Hepatocyte (in vitro differentiated cells): ENCODE results near the gene DLX5.

ENCODE experiments used
- CTCF ChIP-seq: fragments of 200-600 bp; sonication (generic); IDR thresholded peaks from 2 replicates; pipeline ENCODE4 v1.5.1; 2016; ENCODE audit warnings: antibody characterized with exemption, mild to moderate bottlenecking; ENCODE audit not compliant: poor library complexity
- EZH2 ChIP-seq: fragments of 200-600 bp; sonication (generic); IDR thresholded peaks from 2 replicates; pipeline ENCODE4 v1.6.1; 2016; ENCODE audit warnings: antibody characterized with exemption, mild to moderate bottlenecking, borderline replicate concordance

DNA sequence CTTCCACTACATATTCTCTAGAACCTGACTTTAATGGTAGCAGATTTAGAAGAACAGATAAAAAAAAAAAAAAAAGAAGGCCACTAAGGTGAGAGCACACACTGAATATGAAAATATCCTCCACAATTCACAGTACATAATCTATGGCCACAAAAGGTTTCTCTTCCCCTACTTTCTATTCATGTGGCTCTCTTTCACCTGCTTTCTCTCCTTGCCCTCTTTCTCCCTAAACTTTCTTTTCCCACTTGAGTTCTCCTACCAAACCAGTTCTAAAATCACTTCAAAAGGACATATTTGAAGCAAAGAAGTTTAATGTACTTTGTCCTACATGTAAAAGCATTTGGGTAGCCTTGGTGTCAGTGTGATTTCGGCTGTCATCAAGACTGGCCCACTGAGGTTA lies 37.7 kb downstream of the DLX5 start:
- TF ChIP-seq CTCF (no peak), EZH2 (no peak)
